K562 (cell line): Measurements from ENCODE around the gene WDR46. TPM values are rescaled to one million over a fixed set of nuclear protein-coding genes. Genes with fewer than 3 reads are reported as not detected.

ENCODE experiments used
- ARID2 ChIP-seq: fragments of 450-650 bp; IDR thresholded peaks from 2 replicates; pipeline ENCODE4 v1.6.1; 2017; ENCODE audit warnings: antibody characterized with exemption, mild to moderate bottlenecking
- BRD9 ChIP-seq: fragments of 450-650 bp; IDR thresholded peaks from 2 replicates; pipeline ENCODE4 v1.6.1; 2018; ENCODE audit warnings: low read depth; ENCODE audit not compliant: partially characterized antibody
- HNRNPUL1 ChIP-seq: fragments of 200-400 bp; formaldehyde crosslinking; IDR thresholded peaks from 2 replicates; pipeline ENCODE4 v1.6.1; 2017; ENCODE audit warnings: low read length
- MIER1 ChIP-seq: fragments of 450-650 bp; IDR thresholded peaks from 2 replicates; pipeline ENCODE4 v1.6.1; 2016; ENCODE audit warnings: antibody characterized with exemption, mild to moderate bottlenecking, low read depth
- MTF1 ChIP-seq: fragments of 250-450 bp; sonication (Bioruptor Pico); IDR thresholded peaks from 2 replicates; pipeline ENCODE4 v1.9.0; 2021; ENCODE audit warnings: moderate library complexity, mild to moderate bottlenecking, inconsistent platforms, borderline replicate concordance
- NR3C1 ChIP-seq: sonication (generic); formaldehyde crosslinking; IDR thresholded peaks from 2 replicates; pipeline ENCODE4 v1.8.1; 2022; ENCODE audit warnings: missing genetic modification reagents
- NR4A1 ChIP-seq, 2 experiments: fragments of 250-450 bp in 1 of 2; fragments of 450-650 bp in 1 of 2; sonication (Bioruptor Pico) in 1 of 2; IDR thresholded peaks; 2 replicates each; pipeline versions ENCODE4 v1.4.0 to v1.6.1; 2016 to 2020; ENCODE audit warnings: mild to moderate bottlenecking in 2 of 2, missing compliant biosample characterization in 1 of 2, missing genetic modification characterization in 1 of 2, moderate library complexity in 1 of 2
- PREB ChIP-seq: sonication (generic); formaldehyde crosslinking; IDR thresholded peaks from 2 replicates; pipeline ENCODE4 v1.8.1; 2023; ENCODE audit warnings: mild to moderate bottlenecking, missing genetic modification reagents
- SAP30 ChIP-seq: fragments of 200-600 bp; sonication (generic); IDR thresholded peaks from 2 replicates; pipeline ENCODE4 v1.6.1; 2012; ENCODE audit warnings: borderline replicate concordance, low read depth, mild to moderate bottlenecking, moderate library complexity, low read length, control low read depth, inconsistent platforms; ENCODE audit not compliant: insufficient read depth, poor library complexity, severe bottlenecking
- SMAD3 ChIP-seq: fragments of 450-650 bp; formaldehyde crosslinking; conservative IDR thresholded peaks from 2 replicates; pipeline ENCODE4 v1.4.0; 2020; ENCODE audit warnings: mild to moderate bottlenecking
- ZBTB17 ChIP-seq: fragments of 450-650 bp; formaldehyde crosslinking; IDR thresholded peaks from 2 replicates; pipeline ENCODE4 v1.4.0; 2020; ENCODE audit warnings: mild to moderate bottlenecking
- ZNF280A ChIP-seq: fragments of 450-650 bp; IDR thresholded peaks from 2 replicates; pipeline ENCODE4 v1.6.1; 2018; ENCODE audit warnings: mild to moderate bottlenecking, low read depth; ENCODE audit not compliant: partially characterized antibody
- ZNF407 ChIP-seq: fragments of 450-650 bp; IDR thresholded peaks from 2 replicates; pipeline ENCODE4 v1.6.1; 2016; ENCODE audit warnings: low read depth
- ZNF507 ChIP-seq: conservative IDR thresholded peaks from 2 replicates; pipeline ENCODE4 v1.6.1; 2017; ENCODE audit warnings: missing genetic modification characterization, missing compliant biosample characterization
- polyA plus RNA-seq, 8 experiments: library from polyadenylated mRNA; depleted of rRNA in 4 of 8; stranded (reverse) in 5 of 8; unstranded in 3 of 8; fragments of >200 nt; fragmentation: Nextera tagmentation in 2 of 8; fragmentation: Illumina TruSeq in 1 of 8; extraction: Ambion mirVana in 2 of 8; extraction: Trizol in 1 of 8; gene quantifications; 2 replicates each; pipeline versions ENCODE4 v1.2.1 to v1.2.3, GENCODE V29; 2011 to 2014; ENCODE audit warnings: inconsistent platforms in 1 of 8, missing spikeins in 1 of 8
- total RNA-seq, 7 experiments: library from RNA; depleted of rRNA in 6 of 7; stranded (reverse); fragments of >200 nt in 6 of 7; fragmentation: Illumina TruSeq in 2 of 7; extraction: Trizol in 2 of 7; gene quantifications; 2 replicates each; pipeline versions ENCODE4 v1.2.1 to v1.2.3, GENCODE V29; 2011 to 2021; ENCODE audit warnings: low replicate concordance in 1 of 7

Gene WDR46
- total and polyA plus RNA-seq, 9 of the 15 experiments (the other 6 are each of a cell fraction or from before 2014, with no cell fraction given) = 8.9 to 146 (median 93.1) TPM

GRCh38 chr6:33249732-33250630 lies 39.1 kb downstream of the WDR46 start (continued):
- TF ChIP-seq SAP30 (peak; percentile 28), PREB (CRISPR knock-in tag) (no peak), ZNF507 (no peak), ZNF407 (no peak), BRD9 (no peak), MIER1 (0 out of 2 replicates have a peak, but pooled peaks have one; percentile 24), ZBTB17 (peak; percentile 75), ARID2 (peak; percentile 51; the same call in 1 of the 2 replicates), ZNF280A (peak; percentile 26), SMAD3 (no peak), NR4A1 (CRISPR knock-in tag; IDR thresholded peaks at IDR 0.05) (peak; percentile 64; the same call in 1 of the 2 replicates), NR4A1 (tag; IDR thresholded peaks at IDR 0.05) (peak; percentile 43; the same call in 1 of the 2 replicates), NR3C1 (CRISPR knock-in tag) (no peak), MTF1 (CRISPR knock-in tag) (no peak), HNRNPUL1 (no peak)
